Epidermal melanocyte (primary cell): ENCODE measurements around the gene C2CD2L.
"Not testable (repeated sequence)": the region's sequence is repeated elsewhere in the genome, so short reads cannot be mapped to it uniquely, and the experiment has no call there.

Source experiments
- DNase-seq: peaks from one replicate; pipeline ENCODE4 v3.0.0; 2011; ENCODE audit warnings: low spot score; ENCODE audit not compliant: insufficient read length

C2CD2L gene

DNA sequence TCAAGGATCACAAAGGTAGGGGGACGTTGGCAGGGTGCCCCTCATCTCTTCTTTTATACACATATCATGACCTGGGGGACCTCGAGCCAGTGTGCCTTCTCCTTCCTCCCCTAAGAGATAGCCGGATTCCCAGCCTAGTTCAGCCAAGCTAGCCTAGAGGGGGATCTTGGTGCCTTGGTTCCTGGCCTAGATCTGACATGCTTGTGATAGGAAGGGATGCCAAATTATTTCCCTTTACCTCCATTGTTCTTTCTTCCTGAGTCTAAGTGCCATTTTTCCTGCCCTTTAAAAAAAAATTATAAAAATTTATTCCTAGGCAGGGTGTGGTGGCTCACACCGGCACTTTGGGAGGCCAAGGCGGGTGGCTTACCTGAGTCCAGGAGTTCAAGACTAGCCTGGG is 7.2 kb downstream of the C2CD2L start:
- DNase-seq = no peak

DNA sequence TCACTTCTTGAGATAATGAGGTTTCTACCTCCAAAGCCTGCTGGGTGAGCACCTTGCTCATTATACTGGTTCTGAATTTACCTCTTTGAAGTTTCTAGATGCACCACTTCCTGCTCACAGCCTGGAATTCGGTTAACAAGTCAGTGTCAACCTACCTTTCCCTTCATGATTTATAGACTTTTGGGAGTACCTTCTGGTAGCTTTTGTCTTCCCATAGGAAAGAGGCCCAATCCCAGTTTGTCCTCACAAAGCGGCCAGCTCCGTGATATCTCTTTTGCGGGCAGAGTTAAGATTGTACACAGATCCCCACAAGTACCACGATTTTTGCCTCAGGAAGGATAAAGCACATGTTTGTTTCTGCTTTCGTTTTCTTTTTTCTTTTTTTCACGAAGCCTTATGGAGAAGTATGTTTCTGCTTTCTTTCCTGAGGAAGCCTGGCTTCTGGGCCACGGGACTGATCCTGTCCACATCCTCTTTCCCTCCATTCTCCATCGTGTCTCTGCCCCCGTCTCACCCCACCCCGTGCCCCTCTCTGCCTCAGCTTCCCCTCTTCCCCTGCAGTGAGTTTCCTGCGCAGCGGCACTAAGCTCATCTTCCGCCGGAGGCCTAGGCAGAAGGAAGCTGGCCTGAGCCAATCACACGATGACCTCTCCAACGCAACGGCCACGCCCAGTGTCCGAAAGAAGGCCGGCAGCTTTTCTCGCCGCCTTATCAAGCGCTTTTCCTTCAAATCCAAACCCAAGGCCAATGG is 8.5 kb downstream of the C2CD2L start:
- no peak for DNase-seq

DNA sequence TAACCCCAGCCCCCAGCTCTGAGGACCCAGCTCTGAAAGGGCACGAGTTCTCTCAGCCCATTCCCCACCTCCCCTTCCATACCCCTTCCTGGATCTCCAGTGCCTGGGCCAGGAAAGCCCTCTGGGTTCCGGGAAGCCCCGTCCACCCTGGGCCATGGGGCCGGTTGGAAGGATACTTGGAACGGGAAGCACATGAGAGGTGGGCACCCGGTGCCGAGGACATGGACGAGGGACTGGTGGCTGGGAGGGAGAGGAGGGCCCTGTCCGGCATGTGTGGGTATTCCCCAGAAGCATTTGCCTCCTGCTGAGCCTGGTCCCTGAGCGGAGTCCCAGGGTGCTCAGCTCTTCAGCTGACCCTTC is 9.1 kb downstream of the C2CD2L start:
- no peak for DNase-seq

DNA sequence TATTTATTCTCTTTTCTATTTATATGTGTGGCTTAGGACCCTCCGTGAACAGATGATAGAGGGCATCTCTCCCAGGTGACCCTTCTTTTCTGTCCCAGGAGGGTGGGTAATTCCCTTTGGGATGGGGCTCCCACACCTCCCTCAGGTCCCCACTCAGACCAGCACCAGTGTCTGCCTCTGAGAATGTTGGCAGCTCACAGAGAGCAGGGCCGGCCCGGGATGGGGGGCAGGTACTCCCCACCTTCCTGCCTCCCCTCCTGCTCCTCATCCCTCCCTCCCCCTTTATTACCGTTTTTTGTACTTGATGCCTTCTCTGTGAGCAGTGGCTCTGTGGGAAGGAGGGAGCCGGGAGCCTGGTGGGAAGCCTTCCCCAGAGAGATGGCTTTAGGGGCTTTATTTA is 9.5 kb downstream of the C2CD2L start:
- no peak for DNase-seq

DNA sequence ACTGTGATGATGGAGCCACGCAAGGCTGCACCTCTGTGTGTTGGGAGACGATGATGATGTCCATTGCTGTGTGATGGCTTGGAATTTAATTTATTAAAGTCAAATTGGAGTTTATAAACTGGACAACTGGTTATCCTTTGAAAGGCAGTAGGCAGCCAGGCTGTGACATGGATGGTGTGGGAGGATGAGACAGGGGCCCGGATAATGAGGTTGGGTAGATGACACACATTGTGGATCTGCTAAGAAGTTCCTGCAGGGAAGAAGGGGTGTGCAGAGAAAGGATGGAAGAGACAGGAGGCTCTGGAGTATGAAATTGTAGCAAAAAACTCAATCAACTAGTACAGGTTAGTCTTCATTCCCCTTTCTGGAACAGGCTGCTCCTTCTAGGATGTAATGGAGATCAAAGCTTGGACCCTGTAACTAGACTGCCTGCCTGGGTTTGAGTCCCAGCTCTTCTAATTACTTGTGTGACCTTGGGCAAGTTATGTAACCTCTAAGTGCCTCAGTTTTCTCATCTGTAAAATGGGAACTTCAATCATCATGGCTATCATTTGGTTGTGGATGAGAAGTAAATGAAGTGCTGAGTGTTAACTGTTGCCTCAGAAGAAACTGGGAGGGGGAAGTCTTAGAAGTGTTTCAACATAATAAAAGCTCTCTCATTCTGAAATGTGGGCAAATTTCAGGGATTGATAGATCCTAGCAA is 10.0 kb downstream of the C2CD2L start:
- DNase-seq = no peak

DNA sequence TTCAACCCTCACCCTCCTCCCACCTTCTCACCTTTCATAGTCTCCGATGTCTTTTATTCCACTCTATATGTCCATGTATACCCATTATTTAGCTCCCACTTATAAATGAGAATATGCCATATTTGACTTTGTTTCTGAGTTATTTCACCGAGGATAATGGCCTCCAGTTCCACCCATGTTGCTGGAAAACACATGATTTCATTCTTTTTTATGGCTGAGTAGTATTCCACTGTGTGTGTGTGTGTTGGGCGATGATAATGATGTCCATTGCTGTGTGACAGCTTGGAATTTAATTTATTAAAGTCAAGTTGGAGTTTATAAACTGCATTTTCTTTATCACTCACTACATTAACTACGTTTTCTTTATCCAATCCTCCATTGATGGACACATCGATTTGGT is 11.1 kb downstream of the C2CD2L start:
- DNase-seq = no peak

DNA sequence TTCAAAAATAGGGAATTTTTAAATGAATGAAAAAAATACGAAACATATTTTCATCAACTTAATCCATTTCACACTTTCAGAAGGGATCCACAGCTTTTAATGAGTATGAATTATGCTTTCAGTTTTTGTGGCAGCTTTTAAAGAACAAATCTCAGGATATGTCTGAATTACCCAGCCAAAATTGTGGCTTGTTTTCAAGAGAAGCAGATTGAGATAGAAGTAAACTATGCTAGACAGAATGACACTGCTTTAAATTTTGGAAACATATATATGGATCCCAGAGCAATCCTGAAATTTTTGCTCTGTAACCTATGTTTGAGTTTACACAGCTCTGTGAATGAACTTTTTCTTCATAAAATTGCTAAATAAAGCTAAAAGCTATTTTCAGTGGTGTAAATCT is 11.8 kb downstream of the C2CD2L start:
- no peak for DNase-seq

DNA sequence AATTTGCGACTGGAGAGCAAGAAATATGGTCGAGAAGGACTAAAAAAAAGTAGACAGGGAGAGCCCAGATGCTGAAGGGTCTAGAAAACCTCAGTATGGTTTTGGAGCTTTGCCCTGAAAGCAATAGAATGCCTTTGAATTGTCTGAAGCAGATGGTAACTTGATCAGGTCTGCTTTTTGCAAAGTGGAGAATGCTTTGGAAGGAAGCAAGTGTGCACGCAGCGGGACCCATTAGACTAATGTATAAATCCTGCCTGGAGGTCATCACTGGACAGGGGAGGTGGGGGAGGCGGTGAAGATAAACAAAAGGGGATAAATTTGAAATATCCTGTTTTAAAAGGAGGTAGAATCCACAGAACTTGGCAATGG is 13.5 kb downstream of the C2CD2L start:
- no peak for DNase-seq

DNA sequence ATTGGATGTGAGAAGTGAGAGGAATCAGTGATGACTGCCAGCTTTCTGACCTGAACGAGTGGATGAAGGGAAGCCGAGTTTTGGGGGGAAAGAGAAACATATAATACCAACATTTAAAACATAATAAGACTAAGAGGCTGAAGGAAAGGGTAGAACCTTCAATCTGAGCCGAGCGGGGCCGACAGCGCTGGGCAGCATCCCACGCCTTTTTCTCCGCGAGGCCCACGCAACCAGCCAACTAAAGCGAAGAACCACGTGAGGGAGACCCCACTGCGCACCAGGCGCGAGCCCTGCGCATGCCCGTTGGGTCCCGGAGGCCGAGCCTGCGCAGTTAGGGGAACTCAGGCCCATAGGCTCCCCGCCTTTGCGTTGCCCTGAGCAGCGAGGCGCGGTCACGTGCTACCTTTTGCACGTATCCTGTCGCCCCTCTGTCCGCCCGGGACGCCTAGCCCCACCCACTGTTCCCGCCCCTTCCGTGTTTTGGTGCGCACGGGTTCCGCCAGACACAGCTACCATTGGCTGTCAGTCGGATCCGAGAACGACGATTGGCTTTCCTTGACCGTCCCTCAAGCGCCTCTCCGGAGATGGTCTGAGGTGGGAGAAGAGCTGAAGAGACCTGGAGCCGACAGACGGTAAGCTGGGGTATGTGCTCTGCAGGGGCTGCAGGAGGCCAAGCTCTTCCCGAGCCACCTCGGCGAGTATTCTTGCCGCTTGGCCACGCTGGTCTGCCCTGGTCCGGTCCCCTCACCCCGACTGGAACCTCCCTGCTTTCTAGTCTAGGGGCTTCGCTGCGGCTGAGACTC is 14.1 kb downstream of the C2CD2L start, which contains the start of gene HINFP:
HINFP (plus strand) TSS at position 573 of the 803 bp plus-strand sequence. CDS start 5,365 bp downstream, outside the sequence.
- peak; percentile 99 for DNase-seq

DNA sequence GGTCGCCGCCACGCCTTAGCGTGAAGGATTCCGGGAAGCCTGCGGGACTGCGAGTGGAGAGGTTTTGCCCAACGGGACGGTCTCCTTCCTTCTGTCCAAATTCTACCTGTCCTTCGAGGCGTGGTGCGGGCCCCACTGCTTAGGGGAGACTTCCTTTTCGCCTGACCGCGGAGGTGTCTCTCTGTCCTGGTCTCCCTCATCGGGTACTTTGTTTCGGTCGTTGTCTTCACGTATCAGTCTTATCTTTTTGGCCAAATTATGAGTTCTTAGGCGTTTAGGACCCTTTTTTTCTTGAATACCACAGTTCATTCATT is 14.6 kb downstream of the C2CD2L start:
- no peak for DNase-seq

DNA sequence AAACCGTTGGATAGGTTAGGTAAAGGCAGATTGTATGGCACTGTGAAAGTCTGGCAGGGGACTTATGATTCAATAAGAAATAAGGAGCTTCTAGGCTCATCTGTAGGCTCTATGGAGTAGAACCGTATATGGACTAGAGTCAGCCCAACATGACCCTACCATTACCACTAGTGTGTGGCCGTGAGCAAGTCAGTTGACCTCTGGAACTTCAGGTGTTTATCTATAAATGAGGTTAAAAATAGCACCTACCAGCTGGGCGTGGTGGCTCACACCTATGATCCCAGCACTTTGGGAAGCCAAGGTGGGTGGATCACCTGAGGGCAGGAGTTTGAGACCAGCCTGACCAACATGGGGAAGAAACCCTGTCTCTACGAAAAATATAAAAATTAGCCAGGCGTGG is 18.7 kb downstream of the C2CD2L start:
- no peak for DNase-seq

DNA sequence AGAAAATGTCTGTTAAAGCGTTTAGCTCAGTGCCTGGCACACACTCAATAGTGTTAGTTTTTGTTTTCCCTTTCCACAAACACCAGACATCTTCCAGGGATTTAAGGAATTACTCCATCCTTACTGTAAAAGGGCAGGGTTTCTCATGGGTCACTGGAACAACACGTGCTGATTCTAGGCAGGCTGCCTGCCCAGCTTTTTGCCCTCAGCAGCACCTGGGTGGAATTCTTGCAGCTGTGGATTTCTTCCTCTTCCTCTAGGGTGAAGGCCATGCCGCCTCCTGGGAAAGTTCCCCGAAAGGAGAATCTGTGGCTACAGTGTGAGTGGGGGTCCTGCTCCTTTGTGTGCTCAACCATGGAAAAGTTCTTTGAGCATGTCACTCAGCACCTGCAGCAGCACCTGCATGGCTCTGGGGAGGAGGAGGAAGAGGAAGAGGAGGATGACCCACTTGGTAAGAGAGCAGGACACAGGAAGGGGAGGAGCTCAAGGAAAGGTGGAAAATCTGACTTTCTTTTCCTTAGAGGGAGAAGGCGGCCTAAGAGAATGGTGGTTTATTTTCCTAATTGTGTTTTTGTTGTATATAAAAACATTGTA is 19.6 kb downstream of the C2CD2L start:
- DNase-seq = no peak

DNA sequence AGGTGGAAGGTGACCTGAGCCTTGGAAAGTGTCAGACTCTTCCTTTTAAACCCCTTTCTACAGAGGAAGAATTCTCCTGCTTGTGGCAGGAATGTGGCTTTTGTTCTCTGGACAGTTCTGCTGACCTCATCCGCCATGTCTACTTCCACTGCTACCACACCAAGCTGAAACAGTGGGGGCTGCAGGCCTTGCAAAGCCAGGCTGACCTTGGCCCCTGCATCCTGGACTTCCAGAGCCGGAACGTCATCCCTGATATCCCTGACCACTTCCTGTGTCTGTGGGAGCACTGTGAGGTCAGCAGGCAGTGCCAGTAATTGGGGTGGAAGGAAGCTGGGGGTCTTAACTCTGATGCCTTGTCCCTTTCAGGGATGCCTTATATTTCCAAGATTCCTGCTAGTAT is 23.5 kb downstream of the C2CD2L start:
- no peak for DNase-seq

DNA sequence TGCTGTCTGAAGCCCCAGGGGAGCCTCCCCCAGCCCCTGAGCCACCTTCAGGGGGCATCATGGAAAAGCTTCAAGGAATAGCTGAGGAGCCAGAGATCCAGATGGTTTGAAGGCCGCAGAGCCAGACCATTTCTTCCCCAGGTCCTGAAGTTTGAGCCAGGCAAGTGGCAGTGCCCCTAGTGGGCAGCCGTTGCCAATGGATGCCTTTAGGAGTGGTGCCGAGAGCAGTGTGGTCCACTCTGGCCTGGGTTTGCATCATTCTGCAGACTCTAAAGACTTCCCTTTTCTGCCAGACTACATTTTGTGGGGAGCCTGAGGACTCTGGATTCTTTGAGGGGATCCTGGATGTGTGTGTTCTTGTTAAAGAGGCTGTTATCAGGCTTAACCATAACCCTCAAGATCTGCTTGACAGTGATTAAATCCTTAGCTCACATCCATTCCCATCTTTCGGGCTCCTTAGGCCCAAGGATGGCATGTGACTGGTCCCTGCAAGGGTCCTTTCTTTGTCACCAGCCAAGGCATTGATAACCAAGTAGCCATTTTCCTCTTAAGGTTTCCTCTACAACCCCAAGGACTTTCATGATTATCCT is 27.3 kb downstream of the C2CD2L start:
- DNase-seq = no peak

DNA sequence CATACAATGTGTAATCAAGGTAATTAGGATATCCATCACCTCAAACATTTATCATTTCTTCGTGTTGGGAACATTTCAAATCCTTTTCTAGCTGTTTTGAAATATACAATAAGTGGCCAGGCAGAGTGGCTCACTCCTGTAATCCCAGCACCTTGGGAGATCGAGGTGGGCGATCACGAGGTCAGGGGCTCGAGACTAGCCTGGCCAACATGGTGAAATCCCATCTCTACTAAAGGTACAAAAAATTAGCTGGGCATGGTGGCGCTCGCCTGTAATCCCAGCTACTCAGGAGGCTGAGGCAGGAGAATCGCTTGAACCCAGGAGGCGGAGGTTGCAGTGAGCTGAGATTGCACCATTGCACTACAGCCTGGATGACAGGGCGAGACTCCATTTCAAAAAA is 32.1 kb downstream of the C2CD2L start:
- DNase-seq = not testable (repeated sequence)

DNA sequence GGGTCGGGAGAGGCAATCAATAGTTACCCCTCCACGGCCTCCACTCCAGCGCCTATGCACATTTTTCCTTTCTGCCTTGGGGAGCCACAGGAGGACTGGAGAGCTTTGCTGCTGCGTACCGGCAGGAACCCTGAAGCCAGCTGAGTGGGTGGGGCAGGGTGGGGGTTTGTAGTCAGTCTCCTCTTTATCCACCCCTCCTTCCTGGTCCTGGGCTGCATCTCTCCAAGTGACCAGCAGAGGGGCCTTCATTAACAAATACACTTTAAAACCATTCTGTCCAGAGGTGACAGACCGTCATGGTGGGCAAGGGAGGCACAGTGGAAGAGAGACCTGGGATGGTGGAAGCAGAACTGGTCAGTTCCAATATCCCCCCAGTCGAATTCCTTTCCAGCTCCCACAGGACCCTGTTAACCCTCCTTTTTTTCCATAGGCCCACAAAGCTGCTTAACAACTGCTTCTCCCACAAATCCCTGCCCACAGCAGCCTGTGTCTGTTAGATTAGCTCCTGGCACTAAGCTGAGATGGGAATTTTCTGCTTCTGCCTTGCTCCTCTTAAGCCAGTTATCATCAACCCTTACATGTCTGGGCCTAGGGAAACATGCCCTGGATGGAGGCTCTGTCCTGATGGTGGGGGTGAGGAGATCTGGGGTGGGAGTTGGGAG is 37.8 kb downstream of the C2CD2L start:
- DNase-seq = peak; percentile 98

DNA sequence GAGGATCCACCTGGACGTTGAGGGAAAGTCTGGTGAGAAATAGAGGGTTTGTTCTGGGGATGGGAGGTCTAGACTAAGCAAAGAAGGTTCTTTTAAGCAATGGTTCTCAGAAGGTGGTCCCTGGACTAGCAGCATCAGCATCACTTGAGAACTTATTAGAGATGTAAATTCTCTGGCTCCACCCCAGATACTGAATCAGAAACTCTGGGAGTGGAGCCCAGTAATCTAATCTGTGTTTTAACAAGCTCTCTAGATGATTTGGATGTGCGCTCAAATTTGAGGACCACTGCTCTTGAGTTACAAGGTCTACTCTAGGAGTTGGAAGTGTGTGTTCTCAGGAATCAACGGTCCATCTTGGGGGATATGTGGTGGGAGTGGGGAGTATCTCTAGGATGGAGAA is 38.4 kb downstream of the C2CD2L start:
- no peak for DNase-seq

DNA sequence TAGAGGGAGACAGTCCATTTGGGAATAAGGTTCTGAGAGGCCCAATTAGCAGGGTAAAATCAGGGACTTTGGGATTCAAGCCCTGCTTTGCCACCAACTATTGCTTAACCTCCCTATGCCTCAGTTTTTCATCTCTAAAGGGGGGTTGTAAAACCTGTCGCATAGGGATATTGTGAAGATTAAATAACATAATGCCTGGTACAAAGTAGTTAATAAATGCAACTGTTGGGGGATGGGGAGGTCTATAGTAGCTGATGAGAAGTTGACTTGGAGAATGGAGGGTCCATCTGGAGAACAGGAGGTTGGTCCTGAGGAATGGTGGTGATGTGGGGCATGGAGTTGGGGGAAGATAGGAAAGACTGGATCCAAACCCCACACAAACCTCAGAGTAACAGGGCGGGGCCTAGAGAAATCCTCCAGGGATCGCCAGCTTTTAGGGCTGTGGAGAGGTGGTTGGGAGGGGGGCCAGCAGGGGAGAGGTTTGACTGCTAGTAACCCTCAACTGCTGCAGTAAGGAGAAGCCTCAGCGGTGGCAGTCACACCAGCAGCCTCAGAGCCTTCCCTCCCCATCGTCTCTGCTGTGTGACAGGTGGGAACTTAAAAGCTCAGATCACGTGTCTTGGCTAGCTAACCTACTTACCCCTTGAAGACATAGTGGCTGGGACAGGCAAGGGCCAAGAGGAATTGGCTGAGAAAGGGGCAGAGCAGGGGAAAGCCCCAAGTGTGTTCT is 40.6 kb downstream of the C2CD2L start:
- DNase-seq = no peak

DNA sequence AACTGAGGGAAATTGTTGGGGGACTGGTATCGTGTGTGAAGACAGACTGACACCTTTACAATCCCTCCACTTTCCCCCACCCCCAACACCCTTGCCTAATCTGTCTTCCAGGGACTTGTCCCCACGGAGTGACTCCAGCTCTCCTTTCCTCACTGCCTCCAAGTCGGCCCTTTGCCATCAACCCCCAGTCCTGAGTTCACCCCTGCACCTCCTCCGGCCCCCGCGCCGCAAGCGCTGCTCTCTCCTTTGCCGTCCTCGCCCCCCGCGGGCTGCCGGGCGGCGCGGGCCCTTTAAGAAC is 41.5 kb downstream of the C2CD2L start:
- no peak for DNase-seq

DNA sequence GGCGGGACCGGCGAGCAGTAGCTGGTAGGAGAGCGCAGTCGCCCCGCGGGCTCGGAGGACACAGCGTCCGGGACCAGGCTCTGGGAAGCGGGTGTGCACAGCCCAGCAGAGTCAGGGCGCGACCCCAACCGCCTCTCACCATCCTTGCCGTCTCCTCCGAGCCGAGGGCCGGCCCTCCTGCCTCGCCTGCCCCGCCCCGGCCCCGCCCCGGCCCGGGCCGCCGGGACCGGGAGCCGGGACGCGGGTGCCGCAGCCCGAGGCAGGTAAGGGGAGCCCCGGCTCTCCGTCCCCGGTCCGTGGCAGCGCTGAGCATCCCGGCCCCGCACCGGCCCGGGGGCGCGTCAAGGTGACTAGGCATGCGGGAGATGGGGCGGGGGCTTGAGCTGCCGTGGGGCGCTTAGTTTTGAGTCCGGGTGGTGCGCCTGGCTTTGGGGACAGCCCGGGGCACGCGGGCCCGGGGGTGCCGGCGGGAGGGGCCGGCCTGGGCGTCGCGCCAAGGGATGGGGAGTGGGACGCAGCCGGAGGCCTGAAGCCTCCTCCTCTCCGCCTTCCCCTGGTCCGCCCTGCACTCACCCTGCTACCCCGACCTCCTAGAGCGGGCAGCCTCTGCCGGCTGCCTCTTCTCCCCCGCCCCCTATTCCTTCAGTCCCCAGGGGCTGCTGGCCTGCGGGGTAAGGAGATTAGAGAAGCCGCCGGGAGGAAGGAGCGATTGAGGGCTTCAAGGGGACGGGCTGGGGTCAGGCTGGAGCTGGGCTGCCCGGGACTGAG is 42.1 kb downstream of the C2CD2L start, which contains the start of gene ABCG4:
ABCG4 (plus strand) TSS at position 35 of the 768 bp plus-strand sequence. CDS start 914 bp downstream, outside the sequence.
- DNase-seq = no peak
